PC-3 (cell line): ENCODE measurements around the gene GPR183.

Experiments used
- EZH2 ChIP-seq: fragments of 300-600 bp; sonication (generic); IDR thresholded peaks from one replicate; pipeline ENCODE4 v1.6.1; 2017; ENCODE audit warnings: antibody characterized with exemption, mild to moderate bottlenecking, low read length; ENCODE audit not compliant: unreplicated experiment
- EZH2phosphoT487 ChIP-seq: fragments of 300-600 bp; sonication (generic); IDR thresholded peaks from 2 replicates; pipeline ENCODE4 v1.6.1; 2018; ENCODE audit warnings: mild to moderate bottlenecking, antibody characterized with exemption, low read length, borderline replicate concordance
- TF ChIP-seq, protein P1 (sequence below): fragments of 300-600 bp; sonication (generic); conservative IDR thresholded peaks from 2 replicates; pipeline ENCODE4 v1.5.1; 2017; ENCODE audit warnings: antibody characterized with exemption, low read depth, mild to moderate bottlenecking, low read length

- TF ChIP-seq, protein P1, sequence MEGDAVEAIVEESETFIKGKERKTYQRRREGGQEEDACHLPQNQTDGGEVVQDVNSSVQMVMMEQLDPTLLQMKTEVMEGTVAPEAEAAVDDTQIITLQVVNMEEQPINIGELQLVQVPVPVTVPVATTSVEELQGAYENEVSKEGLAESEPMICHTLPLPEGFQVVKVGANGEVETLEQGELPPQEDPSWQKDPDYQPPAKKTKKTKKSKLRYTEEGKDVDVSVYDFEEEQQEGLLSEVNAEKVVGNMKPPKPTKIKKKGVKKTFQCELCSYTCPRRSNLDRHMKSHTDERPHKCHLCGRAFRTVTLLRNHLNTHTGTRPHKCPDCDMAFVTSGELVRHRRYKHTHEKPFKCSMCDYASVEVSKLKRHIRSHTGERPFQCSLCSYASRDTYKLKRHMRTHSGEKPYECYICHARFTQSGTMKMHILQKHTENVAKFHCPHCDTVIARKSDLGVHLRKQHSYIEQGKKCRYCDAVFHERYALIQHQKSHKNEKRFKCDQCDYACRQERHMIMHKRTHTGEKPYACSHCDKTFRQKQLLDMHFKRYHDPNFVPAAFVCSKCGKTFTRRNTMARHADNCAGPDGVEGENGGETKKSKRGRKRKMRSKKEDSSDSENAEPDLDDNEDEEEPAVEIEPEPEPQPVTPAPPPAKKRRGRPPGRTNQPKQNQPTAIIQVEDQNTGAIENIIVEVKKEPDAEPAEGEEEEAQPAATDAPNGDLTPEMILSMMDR: no peak
- no peak for TF ChIP-seq EZH2
- TF ChIP-seq EZH2phosphoT487: no peak
These were observed 38.4 kb downstream of the GPR183 start for GRCh38 chr13:99268822-99269221.
